Spinal cord (tissue), 10 donors: ENCODE data around the gene GRM8. TPM values are rescaled to one million over a fixed set of nuclear protein-coding genes. Genes with fewer than 3 reads are reported as not detected.

Source experiments
- DNase-seq, 6 donors: peaks; one replicate each; pipeline versions ENCODE4 v3.0.0 to v3.0.0-alpha.2; 2013 to 2015; ENCODE audit warnings: low spot score in 6 of 6, low read depth in 4 of 6
- H3K27ac ChIP-seq: one replicate; pipeline ENCODE4 v1.5.1; 2013; ENCODE audit warnings: low read depth, low read length, control low read depth
- H3K27me3 ChIP-seq: one replicate; pipeline ENCODE4 v1.6.1; 2013; ENCODE audit warnings: low read length; ENCODE audit not compliant: control insufficient read depth, insufficient read depth
- H3K36me3 ChIP-seq: one replicate; pipeline ENCODE4 v1.6.1; 2013; ENCODE audit warnings: low read length; ENCODE audit not compliant: control insufficient read depth, insufficient read depth
- H3K4me1 ChIP-seq: one replicate; pipeline ENCODE4 v1.6.1; 2013; ENCODE audit warnings: low read length; ENCODE audit not compliant: control insufficient read depth, insufficient read depth
- H3K4me3 ChIP-seq: one replicate; pipeline ENCODE4 v1.5.1; 2013; ENCODE audit warnings: low read depth, low read length, control low read depth
- H3K9me3 ChIP-seq: one replicate; pipeline ENCODE4 v1.6.1; 2013; ENCODE audit warnings: low read length; ENCODE audit not compliant: control insufficient read depth, insufficient read depth
- WGBS: methylation state at CpG from one replicate; pipeline ENCODE4 v1.1.5; 2013; ENCODE audit warnings: missing lambda C conversion rate; ENCODE audit not compliant: insufficient coverage; 5-methylcytosine and 5-hydroxymethylcytosine counted together
- polyA plus RNA-seq, 2 donors: library from polyadenylated mRNA; unstranded; fragments of 120-200 nt; gene quantifications; one replicate each; pipeline ENCODE4 v1.2.1, GENCODE V29; 2013; ENCODE audit not compliant: insufficient read length in 2 of 2
- total RNA-seq, 2 donors: library from RNA; depleted of rRNA in 1 of 2; stranded (reverse); fragments of 120-200 nt in 1 of 2; fragments of >200 nt in 1 of 2; gene quantifications; one replicate each; pipeline versions ENCODE4 v1.2.3 to v1.2.4, GENCODE V29; 2013 to 2014
- donor health status: healthy.

Gene GRM8
- total and polyA plus RNA-seq, 4 donors, result 15.6 to 26.1 (median 20.7) TPM

- Histone ChIP-seq H3K27me3 (no peaks in the 10 kb centered on the region), H3K27ac (no peak overlapping the region), H3K9me3 (no peaks in the 10 kb centered on the region), H3K4me3 (no peak overlapping the region), H3K4me1 (no peaks in the 10 kb centered on the region), H3K36me3 (no peaks in the 10 kb centered on the region)
- WGBS, result no CpG with 5 or more reads among the region's 3 CpGs
- DNase-seq, result no peak
Observed at GRCh38 chr7:127208860-127209259, 43.9 kb downstream of the GRM8 start.

- WGBS, result 92% methylated on average over 3 of the region's 3 CpGs
- Histone ChIP-seq H3K4me3 (no peak overlapping the region), H3K9me3 (no peaks in the 10 kb centered on the region), H3K36me3 (no peaks in the 10 kb centered on the region), H3K27ac (no peak overlapping the region), H3K4me1 (no peaks in the 10 kb centered on the region), H3K27me3 (no peaks in the 10 kb centered on the region)
- DNase-seq, result no peak
Observed at GRCh38 chr7:127208351-127208750, 44.4 kb downstream of the GRM8 start.

DNA sequence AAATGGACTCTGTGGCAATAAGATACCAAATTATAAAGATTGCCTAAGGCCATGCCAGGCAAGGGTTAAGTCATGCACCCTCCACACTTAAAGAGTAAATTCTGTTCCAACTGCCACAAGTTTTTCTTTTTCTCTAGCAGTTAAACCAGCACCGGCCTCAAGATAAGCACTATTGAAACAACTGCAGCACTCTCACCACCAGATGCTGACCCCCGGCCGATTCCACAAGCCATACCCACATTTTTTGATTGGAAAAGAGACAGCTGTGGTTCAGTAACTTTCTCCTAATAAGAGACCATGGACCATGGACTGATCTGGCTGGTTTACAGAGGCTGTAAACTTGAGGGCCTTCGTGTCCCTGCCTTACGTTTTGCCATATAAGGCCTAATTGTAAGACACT, 44.9 kb downstream of the GRM8 start:
- Histone ChIP-seq H3K27me3 (no peaks in the 10 kb centered on the region), H3K4me3 (no peak overlapping the region), H3K4me1 (no peaks in the 10 kb centered on the region), H3K27ac (no peak overlapping the region), H3K9me3 (no peaks in the 10 kb centered on the region), H3K36me3 (no peaks in the 10 kb centered on the region)
- 78% methylated on average over 3 of the region's 5 CpGs for WGBS
- DNase-seq, result no peak

DNA sequence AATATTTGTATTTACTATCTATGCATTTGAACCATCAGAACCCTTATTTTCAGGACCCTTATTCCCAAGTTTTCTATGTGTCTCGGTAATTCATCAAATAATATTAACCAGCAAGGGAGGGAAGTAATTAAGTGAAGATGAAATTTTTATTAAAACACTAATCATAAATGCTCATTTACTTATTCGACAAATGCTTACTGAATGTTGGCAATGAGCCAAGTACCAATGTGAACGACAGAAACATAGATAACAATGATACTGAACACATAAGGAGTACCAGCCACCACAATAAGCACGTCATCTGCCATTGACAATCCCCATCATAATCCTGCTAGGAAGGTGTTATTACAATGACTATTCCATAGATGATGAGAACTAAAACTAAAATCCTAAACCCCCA, 45.5 kb downstream of the GRM8 start:
- H3K4me1 ChIP-seq, result no peaks in the 10 kb centered on the region
- no peaks in the 10 kb centered on the region for H3K9me3 ChIP-seq
- no peaks in the 10 kb centered on the region for H3K27me3 ChIP-seq
- H3K4me3 ChIP-seq, result no peak overlapping the region
- no peaks in the 10 kb centered on the region for H3K36me3 ChIP-seq
- H3K27ac ChIP-seq, result no peak overlapping the region
- WGBS, result no CpG with 5 or more reads among the region's 4 CpGs
- DNase-seq, result peak in 1 of 6 donors; percentile 61

DNA sequence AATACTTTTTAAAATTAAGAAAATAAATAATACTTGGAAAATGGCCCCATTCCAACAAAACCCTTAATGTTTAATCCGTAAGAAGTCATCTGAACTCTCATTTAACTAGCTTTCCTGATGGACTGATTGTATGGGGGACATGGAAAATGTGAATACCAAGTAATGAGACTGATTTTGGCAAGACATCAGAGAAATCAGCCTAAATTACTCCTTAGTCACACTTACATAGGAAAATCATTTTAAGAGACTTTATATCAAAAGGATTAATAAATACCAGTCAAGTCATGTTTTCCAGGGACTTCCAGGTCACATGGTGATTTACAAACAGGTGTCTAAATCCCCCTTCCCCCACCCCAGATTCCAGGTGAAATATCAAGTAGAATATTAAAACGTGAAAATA, 58.2 kb downstream of the GRM8 start:
- no CpG with 5 or more reads among the region's 2 CpGs for WGBS
- no peak overlapping the region for H3K27ac ChIP-seq
- no peak overlapping the region for H3K4me3 ChIP-seq
- H3K36me3 ChIP-seq, result no peaks in the 10 kb centered on the region
- H3K4me1 ChIP-seq, result no peaks in the 10 kb centered on the region
- no peak for DNase-seq
- H3K27me3 ChIP-seq, result no peaks in the 10 kb centered on the region
- no peaks in the 10 kb centered on the region for H3K9me3 ChIP-seq

DNA sequence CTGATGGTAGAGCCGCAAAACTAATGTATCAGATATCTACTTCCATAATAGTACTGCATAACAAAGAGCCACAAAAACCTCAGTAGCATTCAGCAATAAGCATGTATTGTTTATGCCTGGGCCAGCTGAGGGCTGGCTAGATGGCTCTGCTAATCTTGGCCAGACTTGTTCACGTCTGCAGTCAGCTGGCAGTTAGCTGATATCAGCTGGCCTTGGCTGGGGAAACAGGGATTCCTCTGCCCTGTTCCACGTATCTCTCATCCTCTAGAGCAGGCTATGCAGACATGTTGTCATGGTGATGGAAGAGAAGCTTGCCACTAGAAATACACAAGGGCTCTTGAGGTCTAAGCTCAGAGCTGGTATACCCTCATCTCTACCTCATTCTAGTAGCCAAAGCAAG, 62.9 kb downstream of the GRM8 start:
- Histone ChIP-seq H3K27me3 (no peaks in the 10 kb centered on the region), H3K4me3 (no peak overlapping the region), H3K4me1 (no peaks in the 10 kb centered on the region), H3K36me3 (no peaks in the 10 kb centered on the region), H3K9me3 (no peaks in the 10 kb centered on the region), H3K27ac (no peak overlapping the region)
- peak in 2 of 6 donors; percentile 33 to 45 for DNase-seq
- no CpG with 5 or more reads among the region's 3 CpGs for WGBS

DNA sequence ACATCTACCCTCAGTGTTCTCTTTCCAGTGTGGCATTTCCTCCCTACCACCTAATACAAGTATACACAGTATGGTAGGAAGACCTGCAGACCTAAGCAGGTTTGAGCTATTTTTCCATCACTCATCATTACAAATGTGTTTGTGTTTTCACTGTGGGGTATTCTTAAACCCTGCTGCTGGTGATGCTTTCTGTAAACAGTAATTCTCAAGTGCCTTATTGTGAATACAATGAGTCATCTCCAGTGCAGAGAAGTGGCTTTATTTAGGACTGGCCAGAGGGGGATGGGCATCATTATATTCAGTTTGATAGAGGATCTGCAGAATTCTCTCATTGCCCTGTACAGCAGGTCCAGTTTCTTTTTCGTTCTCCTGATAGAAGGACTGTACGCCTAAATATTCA, 63.7 kb downstream of the GRM8 start:
- Histone ChIP-seq H3K27me3 (no peaks in the 10 kb centered on the region), H3K27ac (no peak overlapping the region), H3K4me1 (no peaks in the 10 kb centered on the region), H3K4me3 (no peak overlapping the region), H3K36me3 (no peaks in the 10 kb centered on the region), H3K9me3 (no peaks in the 10 kb centered on the region)
- WGBS, result 80% methylated on average over 1 of the region's 2 CpGs
- peak in 1 of 6 donors; percentile 31 for DNase-seq

- Histone ChIP-seq H3K9me3 (no peaks in the 10 kb centered on the region), H3K4me1 (no peaks in the 10 kb centered on the region)
Observed at GRCh38 chr7:127187740-127188139, 65.0 kb downstream of the GRM8 start.

DNA sequence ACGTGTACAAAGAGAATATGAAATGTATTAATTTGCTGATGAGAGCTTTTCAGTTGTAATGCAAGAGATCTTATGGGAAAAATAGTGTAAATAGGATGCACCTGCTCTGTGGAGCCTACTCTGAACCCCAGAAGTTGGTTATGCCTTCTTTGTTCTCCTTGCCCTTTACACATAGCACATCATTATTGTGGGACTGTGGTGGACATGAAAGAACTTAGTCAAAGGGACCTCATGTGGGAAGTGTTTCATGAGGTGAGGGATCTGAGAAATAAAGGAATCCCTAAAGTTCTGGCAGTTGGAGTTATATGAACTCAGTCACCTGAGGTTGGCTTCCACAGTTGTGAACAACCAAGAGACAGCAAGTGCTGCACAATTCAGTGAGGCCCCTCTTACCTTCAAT, 66.1 kb downstream of the GRM8 start:
- Histone ChIP-seq H3K4me3 (no peak overlapping the region), H3K36me3 (no peaks in the 10 kb centered on the region), H3K4me1 (no peaks in the 10 kb centered on the region), H3K9me3 (peaks cover 3% of the 10 kb centered on the region), H3K27ac (no peak overlapping the region), H3K27me3 (no peaks in the 10 kb centered on the region)
- no peak for DNase-seq
- no CpG with 5 or more reads among the region's 1 CpG for WGBS

More at GRCh38 chr7:127187740-127188139, 65.0 kb downstream of the GRM8 start:
- no peaks in the 10 kb centered on the region for H3K27me3 ChIP-seq
- WGBS, result 57% methylated on average over 1 of the region's 1 CpG
- no peak overlapping the region for H3K4me3 ChIP-seq
- no peak for DNase-seq
- no peaks in the 10 kb centered on the region for H3K36me3 ChIP-seq
- H3K27ac ChIP-seq, result no peak overlapping the region

DNA sequence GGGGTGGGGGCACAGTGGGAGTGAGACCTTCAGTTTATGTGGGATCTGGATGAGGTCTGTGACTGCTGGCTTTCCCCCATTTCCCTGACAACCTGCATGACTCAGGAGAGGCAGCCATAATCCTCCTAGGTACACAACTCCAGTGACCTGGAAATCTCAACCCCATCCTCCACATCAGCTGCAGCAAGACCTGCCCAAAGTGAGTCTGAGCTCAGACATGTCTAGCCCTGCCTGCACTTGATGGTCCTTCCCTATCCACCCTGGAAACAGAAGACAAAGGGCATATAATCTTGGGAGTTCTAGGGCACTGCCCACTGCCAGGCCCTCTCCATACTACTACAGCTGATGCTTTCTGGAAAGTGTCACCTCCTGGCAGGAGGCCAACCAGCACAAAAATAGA, 75.6 kb downstream of the GRM8 start:
- DNase-seq, result no peak
- Histone ChIP-seq H3K9me3 (peaks cover 4% of the 10 kb centered on the region), H3K4me3 (no peak overlapping the region), H3K27me3 (no peaks in the 10 kb centered on the region), H3K27ac (no peak overlapping the region), H3K36me3 (no peaks in the 10 kb centered on the region), H3K4me1 (no peaks in the 10 kb centered on the region)
